Lower leg skin (tissue), 4 donors: ENCODE data around the gene JPH2. TPM values are rescaled to one million over a fixed set of nuclear protein-coding genes. Genes with fewer than 3 reads are reported as not detected.
A peak's percentile ranks its signal among the peaks of the same experiment; 100 is the strongest.

ENCODE experiments used
- DNase-seq, 2 donors: peaks; one replicate each; pipeline ENCODE4 v3.0.0-alpha.2; 2019; ENCODE audit warnings: low spot score in 2 of 2
- H3K4me3 ChIP-seq: fragments of 200-600 bp; sonication (generic); 2 replicates; pipeline ENCODE4 v1.5.1; 2017; ENCODE audit warnings: mild to moderate bottlenecking, low read depth; ENCODE audit not compliant: poor library complexity, severe bottlenecking
- CTCF ChIP-seq, 3 donors: fragments of 450-650 bp; IDR thresholded peaks; one replicate each; pipeline ENCODE4 v1.5.1; 2016; ENCODE audit warnings: antibody characterized with exemption in 3 of 3, mild to moderate bottlenecking in 3 of 3, moderate library complexity in 2 of 3
- POLR2A ChIP-seq, 2 donors: fragments of 450-650 bp; IDR thresholded peaks; one replicate each; pipeline ENCODE4 v1.6.1; 2016 to 2017; ENCODE audit warnings: antibody characterized with exemption in 2 of 2, mild to moderate bottlenecking in 1 of 2, moderate library complexity in 1 of 2
- WGBS, 2 donors: methylation state at CpG; one replicate each; pipeline ENCODE4 v1.1.5; 2018; 5-methylcytosine and 5-hydroxymethylcytosine counted together
- intact Hi-C: fragments of 100-400 bp; cut with DNase I; formaldehyde crosslinking; loops from one replicate; pipeline ENCODE4 v1.15.0; 2023; ENCODE audit warnings: low total_unique reads
- total RNA-seq, 4 donors: library from RNA; depleted of rRNA; stranded (reverse); fragments of >200 nt; gene quantifications; one replicate each; pipeline ENCODE4 v1.1.0, GENCODE V29; 2016

Gene JPH2
- total RNA-seq, 4 donors from 2014 or later = 1.5 to 10.9 (median 5.6) TPM

GRCh38 chr20:44104798-44105517, 82.0 kb downstream of the JPH2 start:
- H3K4me3 ChIP-seq = no peak overlapping the region
- 28 to 39% methylated on average over 7 of the region's 7 CpGs for WGBS, 2 donors
- intact Hi-C loops = no loop called here
- no peak for TF ChIP-seq CTCF (IDR thresholded peaks at IDR 0.05)
- TF ChIP-seq POLR2A (IDR thresholded peaks at IDR 0.05) = no peak
- peak in 1 of 2 donors; percentile 26 for DNase-seq

- intact Hi-C loops = no loop called here
- WGBS, 2 donors = 93 to 98% methylated on average over 1 of the region's 1 CpG
Measured at GRCh38 chr20:44102582-44102981, 84.4 kb downstream of the JPH2 start.

GRCh38 chr20:44099832-44100231, 87.2 kb downstream of the JPH2 start:
- WGBS, 2 donors = 51 to 58% methylated on average over 7 of the region's 7 CpGs
- peak in 1 of 2 donors; percentile 14 for DNase-seq
- H3K4me3 ChIP-seq = no peak overlapping the region
- intact Hi-C loops = no loop called here
- TF ChIP-seq CTCF (IDR thresholded peaks at IDR 0.05) (no peak), POLR2A (IDR thresholded peaks at IDR 0.05) (no peak)

More at GRCh38 chr20:44102582-44102981, 84.4 kb downstream of the JPH2 start:
- no peak for TF ChIP-seq POLR2A (IDR thresholded peaks at IDR 0.05)
- no peak for TF ChIP-seq CTCF (IDR thresholded peaks at IDR 0.05)
- DNase-seq = no peak
- no peak overlapping the region for H3K4me3 ChIP-seq

GRCh38 chr20:44098657-44099056, 88.3 kb downstream of the JPH2 start:
- intact Hi-C loops = no loop called here
- DNase-seq = peak in 1 of 2 donors; percentile 34
- 91 to 92% methylated on average over 5 of the region's 5 CpGs for WGBS, 2 donors
- TF ChIP-seq CTCF (IDR thresholded peaks at IDR 0.05) (no peak), POLR2A (IDR thresholded peaks at IDR 0.05) (no peak)
- no peak overlapping the region for H3K4me3 ChIP-seq

- intact Hi-C loops = no loop called here
Measured at GRCh38 chr20:44098256-44098630, 88.7 kb downstream of the JPH2 start.

More at GRCh38 chr20:44098256-44098630, 88.7 kb downstream of the JPH2 start:
- TF ChIP-seq POLR2A (IDR thresholded peaks at IDR 0.05) = no peak
- no peak for TF ChIP-seq CTCF (IDR thresholded peaks at IDR 0.05)
- H3K4me3 ChIP-seq = no peak overlapping the region
- 91 to 92% methylated on average over 6 of the region's 6 CpGs for WGBS, 2 donors
- peak in 1 of 2 donors; percentile 23 for DNase-seq
